ENCODE results near the gene SRGAP1.

The SRGAP1 gene

GRCh38 chr12:63905544-63905943 lies 61.0 kb downstream of the SRGAP1 start:
- DNase-seq = no peak

- no peak for DNase-seq
Measured at GRCh38 chr12:63906876-63907275, 62.4 kb downstream of the SRGAP1 start.

- DNase-seq = no peak
Measured at GRCh38 chr12:63907561-63907960, 63.1 kb downstream of the SRGAP1 start.

GRCh38 chr12:63909746-63910145 lies 65.2 kb downstream of the SRGAP1 start:
- no peak for DNase-seq

- DNase-seq = no peak
Measured at GRCh38 chr12:63911341-63911740, 66.8 kb downstream of the SRGAP1 start.

GRCh38 chr12:63912651-63913050 lies 68.2 kb downstream of the SRGAP1 start:
- no peak for DNase-seq

- DNase-seq = no peak
Measured at GRCh38 chr12:63913929-63914328, 69.4 kb downstream of the SRGAP1 start.

- peak in 2 of 56 donors; percentile 8 to 13 for DNase-seq
Measured at GRCh38 chr12:63915105-63915800, 70.8 kb downstream of the SRGAP1 start.

GRCh38 chr12:63916561-63917476 lies 72.3 kb downstream of the SRGAP1 start:
- no peak for DNase-seq

GRCh38 chr12:63917477-63917862 lies 73.0 kb downstream of the SRGAP1 start:
- no peak for DNase-seq

GRCh38 chr12:63917864-63918799 lies 73.6 kb downstream of the SRGAP1 start:
- no peak for DNase-seq

GRCh38 chr12:63918800-63919300 lies 74.3 kb downstream of the SRGAP1 start:
- DNase-seq = no peak

- DNase-seq = no peak
Measured at GRCh38 chr12:63919756-63920155, 75.3 kb downstream of the SRGAP1 start.

- no peak for DNase-seq
Measured at GRCh38 chr12:63921157-63921556, 76.7 kb downstream of the SRGAP1 start.

- no peak for DNase-seq
Measured at GRCh38 chr12:63922474-63922873, 78.0 kb downstream of the SRGAP1 start.

GRCh38 chr12:63924781-63925180 lies 80.3 kb downstream of the SRGAP1 start:
- no peak for DNase-seq

GRCh38 chr12:63927511-63927910 lies 83.0 kb downstream of the SRGAP1 start:
- DNase-seq = no peak

GRCh38 chr12:63928305-63928704 lies 83.8 kb downstream of the SRGAP1 start:
- no peak for DNase-seq

GRCh38 chr12:63929426-63929825 lies 84.9 kb downstream of the SRGAP1 start:
- no peak for DNase-seq

GRCh38 chr12:63930971-63931370 lies 86.5 kb downstream of the SRGAP1 start:
- DNase-seq = no peak

GRCh38 chr12:63931703-63932102 lies 87.2 kb downstream of the SRGAP1 start:
- DNase-seq = no peak
